Thyroid gland (tissue), 4 donors: ENCODE measurements around the gene TTLL8.

Experiments
- POLR2A ChIP-seq, 2 donors: fragments of 450-650 bp; IDR thresholded peaks; one replicate each; pipeline ENCODE4 v1.6.1; 2017; ENCODE audit warnings: antibody characterized with exemption in 2 of 2, mild to moderate bottlenecking in 2 of 2, moderate library complexity in 1 of 2
- TF ChIP-seq, protein P1 (sequence below), 6 experiments: fragments of 200-600 bp in 3 of 6; fragments of 450-650 bp in 3 of 6; sonication (generic) in 3 of 6; IDR thresholded peaks; one replicate each; pipeline ENCODE4 v1.5.1; 2016 to 2019; ENCODE audit warnings: antibody characterized with exemption in 6 of 6, mild to moderate bottlenecking in 2 of 6, inconsistent platforms in 1 of 6, moderate library complexity in 1 of 6

DNA sequence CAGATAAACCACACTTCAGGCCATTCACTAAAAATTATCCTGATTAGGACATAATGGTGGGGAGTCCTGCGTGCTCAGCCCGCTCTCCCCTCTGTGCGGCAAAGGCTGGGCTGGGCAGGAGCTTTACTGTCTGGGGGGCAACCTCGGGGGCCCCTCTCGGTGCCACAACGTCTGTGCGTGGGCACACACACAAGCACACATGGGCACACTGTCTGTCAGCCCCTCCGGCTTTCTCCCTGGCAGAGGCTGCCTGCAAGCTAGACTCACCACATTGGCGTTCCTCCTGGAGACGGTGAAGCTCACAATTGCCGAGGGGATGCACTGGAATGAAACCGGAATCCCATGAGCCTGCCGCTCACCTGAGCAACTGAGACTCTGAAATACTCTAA, 22.0 kb upstream of the TTLL8 start:
- TF ChIP-seq, protein P1, sequence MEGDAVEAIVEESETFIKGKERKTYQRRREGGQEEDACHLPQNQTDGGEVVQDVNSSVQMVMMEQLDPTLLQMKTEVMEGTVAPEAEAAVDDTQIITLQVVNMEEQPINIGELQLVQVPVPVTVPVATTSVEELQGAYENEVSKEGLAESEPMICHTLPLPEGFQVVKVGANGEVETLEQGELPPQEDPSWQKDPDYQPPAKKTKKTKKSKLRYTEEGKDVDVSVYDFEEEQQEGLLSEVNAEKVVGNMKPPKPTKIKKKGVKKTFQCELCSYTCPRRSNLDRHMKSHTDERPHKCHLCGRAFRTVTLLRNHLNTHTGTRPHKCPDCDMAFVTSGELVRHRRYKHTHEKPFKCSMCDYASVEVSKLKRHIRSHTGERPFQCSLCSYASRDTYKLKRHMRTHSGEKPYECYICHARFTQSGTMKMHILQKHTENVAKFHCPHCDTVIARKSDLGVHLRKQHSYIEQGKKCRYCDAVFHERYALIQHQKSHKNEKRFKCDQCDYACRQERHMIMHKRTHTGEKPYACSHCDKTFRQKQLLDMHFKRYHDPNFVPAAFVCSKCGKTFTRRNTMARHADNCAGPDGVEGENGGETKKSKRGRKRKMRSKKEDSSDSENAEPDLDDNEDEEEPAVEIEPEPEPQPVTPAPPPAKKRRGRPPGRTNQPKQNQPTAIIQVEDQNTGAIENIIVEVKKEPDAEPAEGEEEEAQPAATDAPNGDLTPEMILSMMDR (IDR thresholded peaks at IDR 0.05) = no peak
- no peak for TF ChIP-seq POLR2A (IDR thresholded peaks at IDR 0.05)
